SU-DHL-6 (cell line): ENCODE data around the gene GSTT4.

Experiments
- EZH2phosphoT487 ChIP-seq: fragments of 200-600 bp; sonication (generic), shearing (Covaris generic); conservative IDR thresholded peaks from 2 replicates; pipeline ENCODE4 v1.6.1; 2018; ENCODE audit warnings: mild to moderate bottlenecking, antibody characterized with exemption, low read length, moderate library complexity, mixed read lengths
- TF ChIP-seq, protein P1 (sequence below): fragments of 200-600 bp; sonication (generic); IDR thresholded peaks from one replicate; pipeline ENCODE4 v1.5.1; 2017; ENCODE audit warnings: antibody characterized with exemption, mild to moderate bottlenecking, low read length, moderate library complexity; ENCODE audit not compliant: insufficient read depth, poor library complexity, severe bottlenecking

DNA sequence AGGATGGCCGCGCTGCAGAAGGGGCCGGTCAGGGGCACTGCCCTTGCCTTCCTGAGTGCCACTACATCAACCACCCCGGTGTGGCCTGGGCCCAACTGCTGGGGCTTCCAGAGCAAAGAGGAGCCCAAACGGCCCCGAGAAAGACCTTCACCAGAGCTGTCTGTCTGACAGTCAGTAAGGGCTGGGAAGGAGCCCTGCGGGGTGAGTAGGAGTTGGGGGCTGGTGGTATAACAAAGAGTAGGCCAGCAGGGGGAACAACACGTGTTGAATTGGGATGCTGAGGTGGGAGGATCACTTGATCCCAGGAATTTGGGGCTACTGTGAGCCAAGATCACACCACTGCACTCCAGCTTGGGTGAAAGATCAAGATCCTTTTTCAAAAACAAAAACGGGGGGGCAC, 3.9 kb downstream of the GSTT4 start:
- TF ChIP-seq, protein P1, sequence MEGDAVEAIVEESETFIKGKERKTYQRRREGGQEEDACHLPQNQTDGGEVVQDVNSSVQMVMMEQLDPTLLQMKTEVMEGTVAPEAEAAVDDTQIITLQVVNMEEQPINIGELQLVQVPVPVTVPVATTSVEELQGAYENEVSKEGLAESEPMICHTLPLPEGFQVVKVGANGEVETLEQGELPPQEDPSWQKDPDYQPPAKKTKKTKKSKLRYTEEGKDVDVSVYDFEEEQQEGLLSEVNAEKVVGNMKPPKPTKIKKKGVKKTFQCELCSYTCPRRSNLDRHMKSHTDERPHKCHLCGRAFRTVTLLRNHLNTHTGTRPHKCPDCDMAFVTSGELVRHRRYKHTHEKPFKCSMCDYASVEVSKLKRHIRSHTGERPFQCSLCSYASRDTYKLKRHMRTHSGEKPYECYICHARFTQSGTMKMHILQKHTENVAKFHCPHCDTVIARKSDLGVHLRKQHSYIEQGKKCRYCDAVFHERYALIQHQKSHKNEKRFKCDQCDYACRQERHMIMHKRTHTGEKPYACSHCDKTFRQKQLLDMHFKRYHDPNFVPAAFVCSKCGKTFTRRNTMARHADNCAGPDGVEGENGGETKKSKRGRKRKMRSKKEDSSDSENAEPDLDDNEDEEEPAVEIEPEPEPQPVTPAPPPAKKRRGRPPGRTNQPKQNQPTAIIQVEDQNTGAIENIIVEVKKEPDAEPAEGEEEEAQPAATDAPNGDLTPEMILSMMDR = no peak
- no peak for TF ChIP-seq EZH2phosphoT487
